ENCODE results near the gene CELF5. TPM values are rescaled to one million over a fixed set of nuclear protein-coding genes. Genes with fewer than 3 reads are reported as not detected.

The CELF5 gene
- total and polyA plus RNA-seq, 10 of the 15 experiments (the other 5 are each of a cell fraction or from before 2014, with no cell fraction given) = 0.01 to 0.04 TPM; not detected in 8

DNA sequence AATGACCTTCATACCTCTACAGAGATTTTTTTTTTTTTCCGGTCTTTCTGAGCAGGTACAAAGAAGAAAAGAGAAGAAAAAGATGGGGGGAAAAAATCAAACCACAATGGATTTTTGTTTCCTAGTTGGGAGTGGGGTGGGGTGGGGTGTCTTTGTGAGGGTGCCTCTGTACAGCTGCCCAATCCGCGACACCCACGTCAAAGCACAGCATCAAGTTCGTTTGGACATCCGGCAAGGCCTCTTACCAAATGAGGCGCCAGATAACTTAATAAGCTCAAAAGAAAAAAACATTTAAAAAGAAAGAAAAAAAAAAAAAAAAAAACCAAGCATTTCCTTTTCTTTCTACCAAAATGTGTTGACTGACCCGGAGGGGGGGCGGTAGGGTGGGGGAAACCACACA, 71.6 kb downstream of the CELF5 start:
- Histone ChIP-seq H3K27ac (ENCODE audit: control insufficient read depth, insufficient read depth) (no peak overlapping the region), H3K4me3 (no peak overlapping the region), H3K9ac (ENCODE audit: control insufficient read depth, insufficient read depth, low read length) (no peak overlapping the region), H3K9me3 (replicated peaks; ENCODE audit: control insufficient read depth, insufficient read depth, low read length) (no peaks in the 10 kb centered on the region; the same call in 2 of the 3 replicates), H3K4me1 (ENCODE audit: control insufficient read depth, insufficient read depth, low read length) (no peaks in the 10 kb centered on the region), H3K4me2 (ENCODE audit: control insufficient read depth, insufficient read depth) (no peak overlapping the region), H4K20me1 (ENCODE audit: control insufficient read depth, insufficient read depth) (no peaks in the 10 kb centered on the region), H2AFZ (ENCODE audit: control insufficient read depth, low read depth, low read length) (no peak overlapping the region), H3K36me3 (ENCODE audit: control insufficient read depth in 2 of 2, insufficient read depth in 2 of 2, low read length in 1 of 2) (no peaks in the 10 kb centered on the region), H3K79me2 (ENCODE audit: control insufficient read depth, insufficient read depth, low read length) (no peaks in the 10 kb centered on the region), H3K27me3 (replicated peaks in 1 of 2; ENCODE audit: control insufficient read depth in 2 of 2, insufficient read depth in 2 of 2, low read length in 1 of 2) (peaks cover 2 to 5% of the 10 kb centered on the region in 2 experiments; a peak in 3 of 4 replicates)
- no peak for ATAC-seq
- SMC1A ChIA-PET (ENCODE audit: uncharacterized antibody, unreplicated experiment) = interaction anchor here (0.6 kb wide), 1 partner anchor 173 kb away, joined by 3 read pairs; no protein-coding TSS in a partner anchor
- no peak for DNase-seq (ENCODE audit: low read depth, low spot score)
- FAIRE-seq = no peak
- RAD21 ChIA-PET (ENCODE audit: unreplicated experiment) = interaction anchor here (0.7 kb wide), 1 partner anchor 111 kb away, joined by 5 read pairs; no protein-coding TSS in a partner anchor
- WGBS (ENCODE audit: insufficient coverage, insufficient replicate concordance, low lambda C conversion rate, missing lambda C conversion rate) = 65% methylated on average over 6 of the region's 9 CpGs
- POLR2A ChIA-PET = no interaction called here
- in situ Hi-C loops (cut with MboI) = no loop called here
- CTCF ChIA-PET = interaction anchor here (0.5 kb wide), 1 partner anchor 151 kb away, joined by 4 read pairs; no protein-coding TSS in a partner anchor
- intact Hi-C loops (cut with micrococcal nuclease; ENCODE audit: unreplicated experiment) = no loop called here
- TF ChIP-seq GATAD2B (conservative IDR thresholded peaks at IDR 0.05; ENCODE audit: low read depth) (no peak), RFX5 (IDR thresholded peaks at IDR 0.05; ENCODE audit: low read depth, low read length) (no peak), YY1 (IDR thresholded peaks at IDR 0.05; ENCODE audit: low read depth, low read length) (no peak), SREBF1 (IDR thresholded peaks at IDR 0.05; ENCODE audit: low read length) (no peak), BMI1 (IDR thresholded peaks at IDR 0.05; ENCODE audit: borderline replicate concordance) (no peak), IKZF1 (conservative IDR thresholded peaks at IDR 0.05) (no peak), HCFC1 (IDR thresholded peaks at IDR 0.05; ENCODE audit: low read length) (no peak), PML (IDR thresholded peaks at IDR 0.05; ENCODE audit: low read length) (no peak), SIN3A (IDR thresholded peaks at IDR 0.05; ENCODE audit: low read depth, low read length) (no peak), POU2F2 (IDR thresholded peaks at IDR 0.05; ENCODE audit: borderline replicate concordance, low read depth, low read length) (no peak), FOS (IDR thresholded peaks at IDR 0.05; ENCODE audit: borderline replicate concordance, extremely low read depth, insufficient read length) (no peak), IRF3 (IDR thresholded peaks at IDR 0.05) (no peak), RAD21 (IDR thresholded peaks at IDR 0.05; ENCODE audit: insufficient read depth, low read depth, low read length) (no peak), PKNOX1 (IDR thresholded peaks at IDR 0.05) (no peak), MTA2 (IDR thresholded peaks at IDR 0.05; ENCODE audit: low read depth) (no peak), SIX5 (IDR thresholded peaks at IDR 0.05; ENCODE audit: low read depth, low read length, severe bottlenecking) (no peak)
- TF ChIP-seq, protein P1, sequence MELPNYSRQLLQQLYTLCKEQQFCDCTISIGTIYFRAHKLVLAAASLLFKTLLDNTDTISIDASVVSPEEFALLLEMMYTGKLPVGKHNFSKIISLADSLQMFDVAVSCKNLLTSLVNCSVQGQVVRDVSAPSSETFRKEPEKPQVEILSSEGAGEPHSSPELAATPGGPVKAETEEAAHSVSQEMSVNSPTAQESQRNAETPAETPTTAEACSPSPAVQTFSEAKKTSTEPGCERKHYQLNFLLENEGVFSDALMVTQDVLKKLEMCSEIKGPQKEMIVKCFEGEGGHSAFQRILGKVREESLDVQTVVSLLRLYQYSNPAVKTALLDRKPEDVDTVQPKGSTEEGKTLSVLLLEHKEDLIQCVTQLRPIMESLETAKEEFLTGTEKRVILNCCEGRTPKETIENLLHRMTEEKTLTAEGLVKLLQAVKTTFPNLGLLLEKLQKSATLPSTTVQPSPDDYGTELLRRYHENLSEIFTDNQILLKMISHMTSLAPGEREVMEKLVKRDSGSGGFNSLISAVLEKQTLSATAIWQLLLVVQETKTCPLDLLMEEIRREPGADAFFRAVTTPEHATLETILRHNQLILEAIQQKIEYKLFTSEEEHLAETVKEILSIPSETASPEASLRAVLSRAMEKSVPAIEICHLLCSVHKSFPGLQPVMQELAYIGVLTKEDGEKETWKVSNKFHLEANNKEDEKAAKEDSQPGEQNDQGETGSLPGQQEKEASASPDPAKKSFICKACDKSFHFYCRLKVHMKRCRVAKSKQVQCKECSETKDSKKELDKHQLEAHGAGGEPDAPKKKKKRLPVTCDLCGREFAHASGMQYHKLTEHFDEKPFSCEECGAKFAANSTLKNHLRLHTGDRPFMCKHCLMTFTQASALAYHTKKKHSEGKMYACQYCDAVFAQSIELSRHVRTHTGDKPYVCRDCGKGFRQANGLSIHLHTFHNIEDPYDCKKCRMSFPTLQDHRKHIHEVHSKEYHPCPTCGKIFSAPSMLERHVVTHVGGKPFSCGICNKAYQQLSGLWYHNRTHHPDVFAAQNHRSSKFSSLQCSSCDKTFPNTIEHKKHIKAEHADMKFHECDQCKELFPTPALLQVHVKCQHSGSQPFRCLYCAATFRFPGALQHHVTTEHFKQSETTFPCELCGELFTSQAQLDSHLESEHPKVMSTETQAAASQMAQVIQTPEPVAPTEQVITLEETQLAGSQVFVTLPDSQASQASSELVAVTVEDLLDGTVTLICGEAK (IDR thresholded peaks at IDR 0.05; ENCODE audit: borderline replicate concordance) = no peak
- BruUV-seq (replicated peaks) = no TSS peak
